Neural progenitor cell (in vitro differentiated cells): ENCODE data around the gene MAGI2.

Source experiments
- EZH2 ChIP-seq: fragments of 200-600 bp; sonication (generic); IDR thresholded peaks from 2 replicates; pipeline ENCODE4 v1.6.1; 2017; ENCODE audit warnings: antibody characterized with exemption, mild to moderate bottlenecking, moderate library complexity
- EZH2phosphoT487 ChIP-seq: fragments of 200-600 bp; sonication (generic); IDR thresholded peaks from 2 replicates; pipeline ENCODE4 v1.6.1; 2017; ENCODE audit warnings: antibody characterized with exemption
- TF ChIP-seq, protein P1 (sequence below): fragments of 200-600 bp; sonication (generic); IDR thresholded peaks from 2 replicates; pipeline ENCODE4 v1.5.1; 2017; ENCODE audit warnings: antibody characterized with exemption, mild to moderate bottlenecking

DNA sequence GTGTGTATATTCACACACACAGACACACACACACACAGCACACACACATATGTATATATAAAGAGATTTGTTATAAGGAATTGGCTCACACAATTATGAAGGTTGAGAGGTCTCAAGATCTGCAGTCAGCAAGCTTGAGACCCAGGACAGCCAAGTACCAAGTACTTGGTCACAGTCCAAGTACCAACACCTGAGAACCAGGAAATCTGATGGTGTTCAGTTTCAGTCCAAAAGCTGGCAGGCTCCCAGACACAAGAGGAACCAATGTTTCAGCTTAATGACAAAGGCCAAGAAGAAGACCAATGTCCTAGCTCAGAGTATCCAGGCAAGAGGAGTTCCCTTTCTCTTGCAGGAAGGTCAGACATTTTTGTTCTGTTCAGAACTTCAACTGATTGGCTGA, 780.2 kb downstream of the MAGI2 start:
- TF ChIP-seq, protein P1, sequence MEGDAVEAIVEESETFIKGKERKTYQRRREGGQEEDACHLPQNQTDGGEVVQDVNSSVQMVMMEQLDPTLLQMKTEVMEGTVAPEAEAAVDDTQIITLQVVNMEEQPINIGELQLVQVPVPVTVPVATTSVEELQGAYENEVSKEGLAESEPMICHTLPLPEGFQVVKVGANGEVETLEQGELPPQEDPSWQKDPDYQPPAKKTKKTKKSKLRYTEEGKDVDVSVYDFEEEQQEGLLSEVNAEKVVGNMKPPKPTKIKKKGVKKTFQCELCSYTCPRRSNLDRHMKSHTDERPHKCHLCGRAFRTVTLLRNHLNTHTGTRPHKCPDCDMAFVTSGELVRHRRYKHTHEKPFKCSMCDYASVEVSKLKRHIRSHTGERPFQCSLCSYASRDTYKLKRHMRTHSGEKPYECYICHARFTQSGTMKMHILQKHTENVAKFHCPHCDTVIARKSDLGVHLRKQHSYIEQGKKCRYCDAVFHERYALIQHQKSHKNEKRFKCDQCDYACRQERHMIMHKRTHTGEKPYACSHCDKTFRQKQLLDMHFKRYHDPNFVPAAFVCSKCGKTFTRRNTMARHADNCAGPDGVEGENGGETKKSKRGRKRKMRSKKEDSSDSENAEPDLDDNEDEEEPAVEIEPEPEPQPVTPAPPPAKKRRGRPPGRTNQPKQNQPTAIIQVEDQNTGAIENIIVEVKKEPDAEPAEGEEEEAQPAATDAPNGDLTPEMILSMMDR: no peak
- no peak for TF ChIP-seq EZH2
- no peak for TF ChIP-seq EZH2phosphoT487
